ENCODE results near the gene CUX1. TPM values are rescaled to one million over a fixed set of nuclear protein-coding genes. Genes with fewer than 3 reads are reported as not detected.

CUX1 gene
- total RNA-seq, 1 donor from 2014 or later = 118 TPM

- no peaks in the 10 kb centered on the region for H3K9me3 Mint-ChIP-seq (ENCODE audit: low read depth)
- H3K27me3 Mint-ChIP-seq (ENCODE audit: low read depth) = no peaks in the 10 kb centered on the region
- no peak overlapping the region for H3K27ac Mint-ChIP-seq (ENCODE audit: unreplicated experiment)
- no peaks in the 10 kb centered on the region for H3K36me3 Mint-ChIP-seq (ENCODE audit: low read depth)
- no peak for DNase-seq (ENCODE audit: low spot score)
- H3K4me1 Mint-ChIP-seq (ENCODE audit: low read depth) = peaks cover 66% of the 10 kb centered on the region
- TF ChIP-seq, protein P1, sequence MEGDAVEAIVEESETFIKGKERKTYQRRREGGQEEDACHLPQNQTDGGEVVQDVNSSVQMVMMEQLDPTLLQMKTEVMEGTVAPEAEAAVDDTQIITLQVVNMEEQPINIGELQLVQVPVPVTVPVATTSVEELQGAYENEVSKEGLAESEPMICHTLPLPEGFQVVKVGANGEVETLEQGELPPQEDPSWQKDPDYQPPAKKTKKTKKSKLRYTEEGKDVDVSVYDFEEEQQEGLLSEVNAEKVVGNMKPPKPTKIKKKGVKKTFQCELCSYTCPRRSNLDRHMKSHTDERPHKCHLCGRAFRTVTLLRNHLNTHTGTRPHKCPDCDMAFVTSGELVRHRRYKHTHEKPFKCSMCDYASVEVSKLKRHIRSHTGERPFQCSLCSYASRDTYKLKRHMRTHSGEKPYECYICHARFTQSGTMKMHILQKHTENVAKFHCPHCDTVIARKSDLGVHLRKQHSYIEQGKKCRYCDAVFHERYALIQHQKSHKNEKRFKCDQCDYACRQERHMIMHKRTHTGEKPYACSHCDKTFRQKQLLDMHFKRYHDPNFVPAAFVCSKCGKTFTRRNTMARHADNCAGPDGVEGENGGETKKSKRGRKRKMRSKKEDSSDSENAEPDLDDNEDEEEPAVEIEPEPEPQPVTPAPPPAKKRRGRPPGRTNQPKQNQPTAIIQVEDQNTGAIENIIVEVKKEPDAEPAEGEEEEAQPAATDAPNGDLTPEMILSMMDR (IDR thresholded peaks at IDR 0.05) = no peak
- no peak overlapping the region for H3K4me3 Mint-ChIP-seq (ENCODE audit: unreplicated experiment)
Observed at GRCh38 chr7:101900103-101900502, 82.7 kb downstream of the CUX1 start.

GRCh38 chr7:101901661-101902491 is 84.5 kb downstream of the CUX1 start:
- Mint-ChIP-seq H3K4me3 (ENCODE audit: unreplicated experiment) (no peak overlapping the region), H3K27ac (ENCODE audit: unreplicated experiment) (peak overlapping the region; percentile 61), H3K27me3 (ENCODE audit: low read depth) (no peaks in the 10 kb centered on the region), H3K9me3 (ENCODE audit: low read depth) (no peaks in the 10 kb centered on the region), H3K4me1 (ENCODE audit: low read depth) (peaks cover 53% of the 10 kb centered on the region), H3K36me3 (ENCODE audit: low read depth) (no peaks in the 10 kb centered on the region)
- TF ChIP-seq, protein P1 (IDR thresholded peaks at IDR 0.05) = no peak
- no peak for DNase-seq (ENCODE audit: low spot score)

GRCh38 chr7:101902680-101903514 is 85.5 kb downstream of the CUX1 start:
- H3K9me3 Mint-ChIP-seq (ENCODE audit: low read depth) = no peaks in the 10 kb centered on the region
- TF ChIP-seq, protein P1 (IDR thresholded peaks at IDR 0.05) = no peak
- peaks cover 45% of the 10 kb centered on the region for H3K4me1 Mint-ChIP-seq (ENCODE audit: low read depth)
- no peaks in the 10 kb centered on the region for H3K36me3 Mint-ChIP-seq (ENCODE audit: low read depth)
- no peaks in the 10 kb centered on the region for H3K27me3 Mint-ChIP-seq (ENCODE audit: low read depth)
- no peak overlapping the region for H3K4me3 Mint-ChIP-seq (ENCODE audit: unreplicated experiment)
- H3K27ac Mint-ChIP-seq (ENCODE audit: unreplicated experiment) = no peak overlapping the region
- DNase-seq (ENCODE audit: low spot score) = no peak

- no peak overlapping the region for H3K4me3 Mint-ChIP-seq (ENCODE audit: unreplicated experiment)
- H3K27ac Mint-ChIP-seq (ENCODE audit: unreplicated experiment) = no peak overlapping the region
- TF ChIP-seq, protein P1 (IDR thresholded peaks at IDR 0.05) = no peak
- H3K4me1 Mint-ChIP-seq (ENCODE audit: low read depth) = peaks cover 39% of the 10 kb centered on the region
- no peak for DNase-seq (ENCODE audit: low spot score)
- H3K9me3 Mint-ChIP-seq (ENCODE audit: low read depth) = no peaks in the 10 kb centered on the region
- no peaks in the 10 kb centered on the region for H3K27me3 Mint-ChIP-seq (ENCODE audit: low read depth)
- H3K36me3 Mint-ChIP-seq (ENCODE audit: low read depth) = no peaks in the 10 kb centered on the region
Observed at GRCh38 chr7:101903515-101903868, 86.1 kb downstream of the CUX1 start.

DNA sequence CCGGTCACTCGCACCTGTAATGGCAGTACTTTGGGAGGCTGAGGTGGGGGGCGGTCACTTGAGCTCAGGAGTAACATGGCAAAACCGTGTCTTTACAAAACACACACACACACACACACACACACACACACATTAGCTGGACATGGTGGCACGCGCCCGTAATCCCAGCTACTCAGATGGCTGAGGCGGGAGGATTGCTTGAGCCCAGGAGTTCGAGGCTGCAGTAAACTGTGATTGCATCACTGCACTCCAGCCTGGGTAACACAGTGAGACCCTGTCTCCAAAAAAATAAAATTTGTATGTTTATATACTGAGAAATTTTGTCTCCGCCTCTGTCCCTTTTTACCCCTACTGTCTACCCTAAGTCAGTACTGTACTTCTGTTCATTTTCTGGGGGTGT is 86.6 kb downstream of the CUX1 start:
- Mint-ChIP-seq H3K27me3 (ENCODE audit: low read depth) (no peaks in the 10 kb centered on the region), H3K4me3 (ENCODE audit: unreplicated experiment) (no peak overlapping the region), H3K27ac (ENCODE audit: unreplicated experiment) (no peak overlapping the region), H3K9me3 (ENCODE audit: low read depth) (no peaks in the 10 kb centered on the region), H3K4me1 (ENCODE audit: low read depth) (peaks cover 33% of the 10 kb centered on the region), H3K36me3 (ENCODE audit: low read depth) (no peaks in the 10 kb centered on the region)
- no peak for DNase-seq (ENCODE audit: low spot score)
- TF ChIP-seq, protein P1 (IDR thresholded peaks at IDR 0.05) = no peak
